HG03139 (cell line): ENCODE results near the gene SNTG2.

ENCODE experiments used
- ATAC-seq: cut with Tn5 transposase; IDR thresholded peaks from one replicate; pipeline ENCODE4 v1.9.1; 2021; ENCODE audit not compliant: unreplicated experiment

The SNTG2 gene

GRCh38 chr2:1230155-1230893 is 279.7 kb downstream of the SNTG2 start:
- no peak for ATAC-seq

DNA sequence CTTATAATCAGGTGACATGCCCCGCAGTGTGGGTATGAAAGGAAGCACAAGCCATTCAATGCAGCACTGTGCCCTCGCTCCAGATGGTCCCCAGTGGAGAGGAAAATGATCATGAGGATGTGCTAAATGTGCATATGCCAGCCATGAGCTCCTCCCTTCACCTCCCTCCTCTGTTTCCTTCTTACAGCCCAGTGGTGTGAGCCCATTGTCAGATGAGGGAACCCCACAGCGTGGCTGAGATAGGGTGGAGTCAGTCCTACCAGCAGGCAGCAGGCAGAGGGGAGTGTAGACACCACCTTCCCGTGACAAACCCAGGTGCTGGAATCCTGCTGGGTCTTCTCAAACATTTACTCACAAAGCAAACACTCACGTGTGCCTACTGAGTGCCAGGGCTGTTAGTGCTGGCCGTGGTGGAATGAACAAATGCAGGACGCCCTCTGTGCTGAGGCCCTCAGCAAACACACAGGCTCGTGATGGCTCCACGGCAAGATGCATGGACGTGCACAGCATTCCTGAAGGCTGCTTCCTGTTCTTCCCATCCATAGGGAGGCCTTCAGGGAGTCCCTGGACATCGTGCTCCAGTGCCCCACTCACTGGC is 280.9 kb downstream of the SNTG2 start:
- ATAC-seq: no peak

DNA sequence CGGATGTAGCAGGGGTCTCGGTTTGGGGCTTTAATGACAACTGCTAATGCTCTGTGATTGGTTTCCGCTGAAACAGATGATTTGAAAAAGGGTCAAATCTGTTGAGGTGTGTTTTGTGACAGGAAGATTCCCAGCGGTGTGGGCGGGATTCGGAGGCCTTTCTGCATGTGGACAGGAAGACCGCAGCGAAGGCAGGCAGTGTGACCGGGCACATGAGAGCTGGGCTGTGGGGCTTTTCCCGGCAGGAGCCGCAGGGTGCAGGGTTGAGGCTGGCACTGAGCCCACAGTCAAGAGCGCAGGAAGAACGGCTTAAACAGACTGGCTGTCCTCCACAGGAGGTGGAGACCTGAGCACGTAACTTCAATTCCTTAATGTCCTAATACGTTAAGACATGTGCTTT is 282.6 kb downstream of the SNTG2 start:
- ATAC-seq: no peak

DNA sequence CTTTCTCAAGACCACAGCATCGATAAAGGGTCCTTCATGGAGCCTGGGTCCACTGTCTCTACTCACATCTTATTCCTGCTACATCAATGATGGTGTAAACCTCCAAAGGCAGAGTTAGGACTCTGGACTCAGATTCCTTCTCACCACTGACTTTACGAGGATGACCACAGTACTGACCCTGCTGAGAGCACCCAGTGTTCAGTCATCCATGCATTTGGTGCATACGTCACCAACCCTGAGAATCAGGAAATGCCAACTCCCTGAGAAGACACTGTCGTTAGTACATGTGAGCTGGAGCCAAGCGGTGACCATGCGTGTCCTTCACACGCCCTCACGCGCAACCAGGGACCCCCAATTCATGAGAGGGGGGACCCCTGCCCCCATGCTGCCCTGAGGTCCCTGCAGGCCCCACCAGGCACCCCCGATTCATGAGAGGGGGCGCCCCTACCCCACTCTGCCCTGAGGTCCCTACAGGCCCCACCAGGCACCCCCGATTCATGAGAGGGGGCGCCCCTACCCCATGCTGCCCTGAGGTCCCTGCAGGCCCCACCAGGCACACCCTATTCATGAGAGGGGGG is 284.2 kb downstream of the SNTG2 start:
- no peak for ATAC-seq

GRCh38 chr2:1235806-1236205 is 285.2 kb downstream of the SNTG2 start:
- ATAC-seq: no peak

- no peak for ATAC-seq
Measured at GRCh38 chr2:1236606-1237005, 286.0 kb downstream of the SNTG2 start.

- no peak for ATAC-seq
Measured at GRCh38 chr2:1237783-1238182, 287.1 kb downstream of the SNTG2 start.

DNA sequence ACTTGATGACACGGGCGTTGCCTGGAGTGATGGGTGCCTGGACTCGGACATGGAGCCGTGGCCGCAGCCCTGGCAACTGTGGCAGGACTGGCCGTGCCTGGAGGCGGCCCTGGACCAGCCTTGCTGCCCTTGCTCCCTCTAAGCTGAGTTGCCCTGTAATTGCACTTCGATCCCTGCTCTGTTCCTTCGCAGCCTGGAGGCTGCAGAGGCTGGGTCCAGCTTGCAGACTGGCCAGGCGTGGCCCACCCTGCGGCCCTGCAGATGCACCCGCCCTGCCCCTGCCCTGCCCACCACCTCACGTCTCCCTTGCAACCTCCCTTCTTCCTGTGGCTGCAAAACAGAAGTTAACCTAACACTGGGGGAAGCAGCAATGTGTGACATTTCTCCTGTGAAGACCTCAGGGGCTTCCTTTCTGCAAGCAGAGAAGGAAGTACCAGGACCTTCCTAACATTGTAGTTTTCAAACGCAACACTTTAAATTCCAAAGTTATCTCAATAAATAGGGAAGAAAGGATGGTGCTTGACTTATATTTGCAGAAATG is 288.0 kb downstream of the SNTG2 start:
- ATAC-seq: no peak

- ATAC-seq: no peak
Measured at GRCh38 chr2:1245193-1245592, 294.5 kb downstream of the SNTG2 start.

DNA sequence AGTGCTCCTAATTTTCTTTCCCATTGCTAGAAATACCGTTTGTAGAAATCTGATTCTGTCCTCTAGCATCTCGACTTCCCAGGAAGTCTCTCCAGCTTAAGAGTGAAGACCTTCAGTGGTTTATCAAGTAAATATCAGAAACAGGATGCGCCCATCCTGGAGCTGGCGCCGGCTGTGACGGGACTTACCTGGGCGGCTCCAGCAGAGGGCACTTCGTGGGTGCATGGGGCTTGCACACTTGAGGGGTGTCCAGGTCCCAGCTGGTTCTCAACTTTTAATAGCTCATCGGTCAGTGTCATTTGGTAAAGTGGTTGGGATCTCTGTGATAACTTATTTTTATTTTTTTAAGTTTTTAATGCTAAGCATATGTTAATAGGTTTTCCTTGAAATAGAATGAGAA is 295.6 kb downstream of the SNTG2 start:
- no peak for ATAC-seq

- ATAC-seq: no peak
Measured at GRCh38 chr2:1246991-1247390, 296.3 kb downstream of the SNTG2 start.

DNA sequence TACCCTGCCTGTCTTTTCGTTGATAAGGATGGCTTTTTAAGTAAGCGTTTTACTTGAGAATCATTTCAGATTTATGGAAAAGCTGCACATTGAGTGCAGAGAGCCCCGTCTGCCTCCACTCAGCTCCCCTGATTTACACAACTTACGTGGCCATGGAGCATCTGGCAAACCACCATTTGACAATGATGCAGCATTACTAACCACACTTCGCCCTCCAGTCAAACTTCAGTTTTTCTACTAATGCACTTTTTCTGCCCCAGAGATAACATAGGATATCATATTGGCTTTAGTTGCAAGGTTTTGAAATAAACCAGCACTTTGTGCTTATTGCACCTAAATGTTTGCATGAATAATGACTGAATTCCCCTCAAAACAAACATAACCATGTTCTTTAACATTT is 297.5 kb downstream of the SNTG2 start:
- no peak for ATAC-seq

DNA sequence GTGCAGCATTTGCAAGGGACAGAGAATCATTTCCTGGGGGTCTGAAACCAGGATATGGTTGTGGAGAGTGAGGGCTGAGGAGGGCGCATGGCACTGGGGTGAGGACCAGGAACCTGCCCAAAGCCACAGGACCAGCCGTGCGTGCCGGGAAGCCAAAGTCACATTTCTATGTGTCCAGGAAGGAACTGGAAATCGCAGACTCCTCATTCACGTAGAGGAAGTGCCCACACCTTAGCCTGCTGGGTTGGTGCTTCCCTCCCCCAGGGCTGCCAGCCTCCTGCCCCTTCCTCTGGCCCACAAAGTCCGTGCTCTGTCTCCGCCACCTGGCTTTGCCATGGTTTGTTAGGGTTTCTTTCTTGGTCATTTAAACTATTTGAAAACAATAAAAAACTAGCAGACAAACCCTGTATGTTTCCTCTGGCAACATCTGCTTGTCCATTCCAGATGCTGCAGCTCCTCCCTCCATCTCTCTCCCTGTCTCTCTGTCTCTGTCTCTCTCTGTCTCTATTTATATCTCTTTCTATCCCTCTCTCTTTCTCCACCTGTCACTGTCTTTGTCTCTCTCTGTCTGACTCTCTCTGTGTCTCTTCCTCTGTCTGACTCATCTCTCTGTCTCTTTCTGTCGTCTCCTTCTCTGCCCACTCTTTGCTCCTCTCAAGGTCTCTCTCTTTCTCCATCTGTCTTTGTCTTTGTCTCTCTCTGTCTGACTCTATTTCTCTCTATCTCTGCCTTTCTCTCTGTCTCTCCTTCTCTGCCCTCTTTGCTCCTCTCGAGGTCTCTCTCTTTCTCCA is 299.4 kb downstream of the SNTG2 start:
- no peak for ATAC-seq

DNA sequence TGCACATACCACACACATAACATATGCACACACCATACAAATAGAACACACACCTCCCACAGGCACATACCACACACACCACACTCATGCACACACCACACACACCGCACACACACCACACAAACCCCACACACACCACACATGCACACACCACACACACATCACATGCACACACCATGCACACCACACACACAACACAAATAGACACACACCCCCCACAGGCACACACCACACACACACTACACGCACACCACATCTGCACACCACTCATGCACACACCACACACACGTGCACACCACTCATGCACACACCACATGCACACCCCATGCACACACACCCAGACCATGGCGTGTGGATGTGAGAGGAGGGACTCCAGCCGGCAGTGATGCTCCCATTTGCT is 300.9 kb downstream of the SNTG2 start:
- no peak for ATAC-seq

- ATAC-seq: no peak
Measured at GRCh38 chr2:1253629-1254028, 303.0 kb downstream of the SNTG2 start.

DNA sequence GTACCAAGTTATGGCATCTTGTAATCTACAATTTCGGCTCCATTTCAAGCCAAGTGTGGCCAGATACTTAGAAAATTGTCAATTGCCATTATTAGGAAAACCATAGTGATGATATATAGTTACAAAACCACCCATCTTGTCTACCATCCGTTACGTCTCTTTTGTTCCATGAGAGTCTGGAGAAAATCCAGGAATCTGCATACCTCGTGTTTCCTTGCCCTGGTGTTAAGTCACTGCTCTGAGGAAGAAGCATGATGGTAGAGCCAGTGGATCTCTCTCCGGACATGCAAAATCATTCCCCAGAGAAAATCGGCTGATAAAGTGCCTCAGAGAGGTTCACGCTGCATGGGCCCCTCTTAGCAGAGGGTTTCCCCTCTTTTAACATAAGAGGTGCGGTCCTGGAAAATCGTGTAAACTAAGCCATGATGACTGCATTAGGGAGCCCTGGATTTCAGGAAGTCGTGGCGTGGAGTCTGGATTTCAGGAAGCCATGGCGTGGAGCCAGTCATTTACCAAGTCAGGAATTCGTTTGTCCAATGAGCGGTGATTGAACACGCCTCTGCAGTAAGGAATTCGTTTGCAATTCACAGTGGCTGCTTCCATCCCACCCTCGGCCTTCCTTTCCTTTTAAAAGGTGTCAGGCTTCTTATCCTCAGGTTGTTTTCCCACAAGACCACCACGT is 304.2 kb downstream of the SNTG2 start:
- ATAC-seq: no peak

GRCh38 chr2:1256632-1257324 is 306.1 kb downstream of the SNTG2 start:
- no peak for ATAC-seq

DNA sequence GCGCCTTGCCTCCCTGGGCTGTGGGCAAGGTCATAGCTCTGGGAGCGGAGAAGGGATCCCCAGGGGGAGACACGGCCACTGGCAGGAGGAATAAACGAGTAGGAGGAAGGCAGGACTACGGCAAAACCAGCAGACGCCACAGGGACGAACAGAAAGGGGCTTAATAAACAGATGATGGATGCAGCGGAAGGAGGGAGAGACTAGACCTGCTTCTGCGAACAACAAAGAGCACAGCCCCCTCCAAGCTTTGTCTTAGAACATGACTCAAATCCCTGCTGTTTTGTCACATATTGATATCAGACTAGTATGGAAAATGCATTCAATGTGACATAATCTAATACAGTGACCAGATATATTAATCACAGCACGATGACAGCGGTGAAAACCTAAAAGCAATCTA is 306.7 kb downstream of the SNTG2 start:
- ATAC-seq: no peak

- ATAC-seq: no peak
Measured at GRCh38 chr2:1259746-1260145, 309.1 kb downstream of the SNTG2 start.

DNA sequence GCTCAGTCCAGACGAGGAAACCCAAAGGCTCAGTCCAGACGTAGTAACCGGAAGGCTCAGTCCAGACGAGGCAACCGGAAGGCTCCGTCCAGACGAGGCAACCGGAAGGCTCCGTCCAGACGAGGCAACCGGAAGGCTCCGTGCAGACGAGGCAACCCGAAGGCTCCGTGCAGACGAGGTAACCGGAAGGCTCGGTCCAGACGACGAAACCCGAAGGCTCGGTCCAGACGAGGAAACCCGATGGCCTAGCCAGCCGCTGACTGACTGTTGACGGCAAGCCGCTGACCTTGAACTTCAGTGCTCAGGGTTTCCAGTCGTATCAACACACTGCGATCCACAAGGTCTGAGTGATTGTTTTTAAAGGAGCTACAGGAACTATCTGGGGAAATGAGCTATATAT is 312.0 kb downstream of the SNTG2 start:
- ATAC-seq: no peak
